ENCODE measurements around the gene MS4A7.

DNA sequence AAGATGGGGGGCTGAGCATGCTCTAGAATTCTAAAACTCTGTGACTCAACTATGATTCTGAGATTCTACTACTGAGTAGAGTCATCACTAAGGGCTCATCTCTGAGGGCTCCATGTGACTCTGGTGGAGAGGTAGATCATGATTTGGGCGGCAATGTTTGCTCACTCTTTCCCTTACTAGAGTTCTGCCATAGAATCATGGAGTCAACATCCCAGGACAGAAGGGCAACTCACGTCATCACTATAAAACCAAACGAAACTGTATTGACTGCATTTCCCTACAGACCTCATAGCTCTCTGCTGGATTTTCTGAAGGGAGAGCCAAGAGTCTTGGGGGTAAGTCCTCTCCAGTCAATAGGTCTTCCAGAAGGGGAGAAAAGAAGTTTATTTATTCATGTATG is 18.1 kb downstream of the MS4A7 start, which contains the start of gene MS4A14:
- TF ChIP-seq, protein P1, sequence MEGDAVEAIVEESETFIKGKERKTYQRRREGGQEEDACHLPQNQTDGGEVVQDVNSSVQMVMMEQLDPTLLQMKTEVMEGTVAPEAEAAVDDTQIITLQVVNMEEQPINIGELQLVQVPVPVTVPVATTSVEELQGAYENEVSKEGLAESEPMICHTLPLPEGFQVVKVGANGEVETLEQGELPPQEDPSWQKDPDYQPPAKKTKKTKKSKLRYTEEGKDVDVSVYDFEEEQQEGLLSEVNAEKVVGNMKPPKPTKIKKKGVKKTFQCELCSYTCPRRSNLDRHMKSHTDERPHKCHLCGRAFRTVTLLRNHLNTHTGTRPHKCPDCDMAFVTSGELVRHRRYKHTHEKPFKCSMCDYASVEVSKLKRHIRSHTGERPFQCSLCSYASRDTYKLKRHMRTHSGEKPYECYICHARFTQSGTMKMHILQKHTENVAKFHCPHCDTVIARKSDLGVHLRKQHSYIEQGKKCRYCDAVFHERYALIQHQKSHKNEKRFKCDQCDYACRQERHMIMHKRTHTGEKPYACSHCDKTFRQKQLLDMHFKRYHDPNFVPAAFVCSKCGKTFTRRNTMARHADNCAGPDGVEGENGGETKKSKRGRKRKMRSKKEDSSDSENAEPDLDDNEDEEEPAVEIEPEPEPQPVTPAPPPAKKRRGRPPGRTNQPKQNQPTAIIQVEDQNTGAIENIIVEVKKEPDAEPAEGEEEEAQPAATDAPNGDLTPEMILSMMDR (conservative IDR thresholded peaks at IDR 0.05; ENCODE audit: low read length), result no peak
- no peak for TF ChIP-seq EZH2phosphoT487 (IDR thresholded peaks at IDR 0.05; ENCODE audit: borderline replicate concordance)
